Activated CD8-positive, alpha-beta memory T cell treated with anti-CD3 and anti-CD28 coated beads for 4 hours (primary cell): Measurements from ENCODE around the gene EVI5L.
"Not testable (repeated sequence)": the region's sequence is repeated elsewhere in the genome, so short reads cannot be mapped to it uniquely, and the experiment has no call there.

Experiments used
- DNase-seq, 2 donors: peaks; one replicate each; pipeline ENCODE4 v3.0.0-alpha.2; 2020; ENCODE audit warnings: low read depth in 2 of 2

EVI5L gene

GRCh38 chr19:7829561-7830271, at the start of gene EVI5L:
Gene EVI5L, plus strand, starts transcription at chr19:7830218. Its CDS starts 16,325 bp downstream, at chr19:7846543.
- peak; percentile 97 to 98 for DNase-seq

- no peak for DNase-seq
Measured at GRCh38 chr19:7781157-7781556, 48.9 kb upstream of the EVI5L start.

GRCh38 chr19:7783991-7784423, 46.0 kb upstream of the EVI5L start:
- DNase-seq = no peak

GRCh38 chr19:7784856-7785255, 45.2 kb upstream of the EVI5L start:
- no peak for DNase-seq

- no peak for DNase-seq
Measured at GRCh38 chr19:7787141-7787540, 42.9 kb upstream of the EVI5L start.

GRCh38 chr19:7787602-7788177, 42.3 kb upstream of the EVI5L start:
- DNase-seq = no peak

- DNase-seq = no peak
Measured at GRCh38 chr19:7788178-7788932, 41.7 kb upstream of the EVI5L start.

- no peak for DNase-seq
Measured at GRCh38 chr19:7788933-7789323, 41.1 kb upstream of the EVI5L start.

GRCh38 chr19:7789447-7789846, 40.6 kb upstream of the EVI5L start:
- no peak for DNase-seq

GRCh38 chr19:7790416-7790815, 39.6 kb upstream of the EVI5L start:
- no peak for DNase-seq

GRCh38 chr19:7792281-7792680, 37.7 kb upstream of the EVI5L start:
- DNase-seq = no peak

GRCh38 chr19:7792701-7793100, 37.3 kb upstream of the EVI5L start:
- DNase-seq = not testable (repeated sequence)

- no peak for DNase-seq
Measured at GRCh38 chr19:7793493-7793892, 36.5 kb upstream of the EVI5L start.

- no peak for DNase-seq
Measured at GRCh38 chr19:7795555-7796161, 34.4 kb upstream of the EVI5L start.

GRCh38 chr19:7799640-7800355, 30.2 kb upstream of the EVI5L start:
- DNase-seq = peak; percentile 18 to 39

GRCh38 chr19:7801020-7801570, 28.9 kb upstream of the EVI5L start:
- DNase-seq = no peak

- DNase-seq = no peak
Measured at GRCh38 chr19:7806234-7806633, 23.8 kb upstream of the EVI5L start.

- DNase-seq = no peak
Measured at GRCh38 chr19:7806876-7807275, 23.1 kb upstream of the EVI5L start.

GRCh38 chr19:7808108-7808507, 21.9 kb upstream of the EVI5L start:
- DNase-seq = no peak

- DNase-seq = no peak
Measured at GRCh38 chr19:7811989-7812388, 18.0 kb upstream of the EVI5L start.

- no peak for DNase-seq
Measured at GRCh38 chr19:7815325-7815724, 14.7 kb upstream of the EVI5L start.
